ENCODE data around the gene OSCAR.

Gene OSCAR, protein sequence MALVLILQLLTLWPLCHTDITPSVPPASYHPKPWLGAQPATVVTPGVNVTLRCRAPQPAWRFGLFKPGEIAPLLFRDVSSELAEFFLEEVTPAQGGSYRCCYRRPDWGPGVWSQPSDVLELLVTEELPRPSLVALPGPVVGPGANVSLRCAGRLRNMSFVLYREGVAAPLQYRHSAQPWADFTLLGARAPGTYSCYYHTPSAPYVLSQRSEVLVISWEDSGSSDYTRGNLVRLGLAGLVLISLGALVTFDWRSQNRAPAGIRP

DNA sequence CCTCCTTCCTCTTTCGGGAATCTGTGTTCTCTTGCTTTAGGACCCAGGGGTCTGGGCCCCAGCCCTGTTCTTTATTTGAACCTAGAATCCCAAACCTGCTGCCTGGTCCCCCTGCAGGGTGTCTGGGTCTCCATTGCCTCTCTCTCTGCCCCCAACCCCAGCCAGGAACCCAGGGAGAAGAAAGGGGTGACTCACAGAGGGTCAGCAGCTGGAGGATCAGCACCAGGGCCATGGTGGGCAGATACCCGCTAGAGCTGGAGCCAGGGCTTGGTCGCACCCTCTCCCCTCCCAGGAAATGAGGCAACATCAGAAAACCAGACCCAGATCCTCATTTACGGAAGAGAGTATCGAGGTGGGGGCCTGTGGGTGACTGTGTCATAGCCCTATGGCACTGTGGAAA is at the start of gene OSCAR:
TSS of gene OSCAR (minus strand) at position 243 of the 400 bp plus-strand sequence. CDS start at position 232, 11 bp downstream.
- no peak for DNase-seq (ENCODE audit: low spot score)

DNA sequence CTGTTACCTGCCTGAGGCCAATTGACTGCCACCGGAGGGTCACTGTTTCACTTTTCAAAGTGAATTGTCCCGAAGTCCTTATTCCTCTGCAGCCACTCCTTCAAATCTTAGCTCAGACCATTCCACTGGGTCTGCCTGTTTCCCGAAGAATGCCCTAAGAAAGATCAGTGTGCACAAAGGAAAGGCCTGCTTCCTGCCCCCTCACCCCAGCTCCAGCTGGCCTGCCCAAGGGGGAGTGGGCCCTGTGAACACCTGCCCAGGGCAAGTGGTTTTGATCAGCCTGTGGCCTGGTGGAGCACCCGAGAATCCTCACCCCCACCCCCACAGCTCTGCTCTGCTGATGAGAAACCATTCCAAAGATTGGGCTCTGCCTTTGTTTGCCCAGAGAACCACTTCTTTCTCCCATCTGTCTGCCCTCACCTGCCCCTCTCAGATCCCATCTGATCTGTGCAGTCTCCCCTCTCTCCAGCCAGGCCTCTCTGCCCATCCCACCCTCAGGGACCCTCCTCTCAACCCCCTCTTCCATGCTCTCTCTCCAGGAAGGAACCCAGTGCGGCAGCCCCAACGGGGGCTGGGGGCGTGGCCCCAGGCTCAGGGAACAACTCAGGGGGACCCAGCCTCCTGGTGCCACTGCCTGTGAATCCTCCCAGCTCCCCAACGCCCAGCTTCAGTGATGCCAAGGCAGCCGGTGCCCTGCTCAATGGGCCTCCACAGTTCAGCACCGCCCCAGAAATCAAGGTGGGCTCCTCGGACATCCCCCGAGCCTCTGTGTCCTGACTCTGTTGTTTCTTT is 48.6 kb upstream of the OSCAR start:
- no peak for DNase-seq (ENCODE audit: low spot score)

DNA sequence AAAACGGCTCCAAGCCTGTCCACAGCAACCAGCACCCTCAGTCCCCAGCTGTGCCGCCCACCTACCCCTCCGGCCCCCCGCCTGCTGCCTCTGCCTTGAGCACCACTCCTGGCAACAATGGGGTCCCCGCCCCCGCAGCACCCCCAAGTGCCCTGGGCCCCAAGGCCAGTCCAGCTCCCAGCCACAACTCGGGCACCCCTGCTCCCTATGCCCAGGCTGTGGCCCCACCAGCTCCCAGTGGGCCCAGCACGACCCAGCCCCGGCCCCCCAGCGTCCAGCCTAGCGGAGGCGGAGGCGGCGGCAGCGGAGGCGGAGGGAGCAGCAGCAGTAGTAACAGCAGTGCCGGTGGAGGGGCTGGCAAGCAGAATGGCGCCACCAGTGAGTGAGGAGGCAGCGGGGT is 47.6 kb upstream of the OSCAR start:
- DNase-seq (ENCODE audit: low spot score) = no peak

DNA sequence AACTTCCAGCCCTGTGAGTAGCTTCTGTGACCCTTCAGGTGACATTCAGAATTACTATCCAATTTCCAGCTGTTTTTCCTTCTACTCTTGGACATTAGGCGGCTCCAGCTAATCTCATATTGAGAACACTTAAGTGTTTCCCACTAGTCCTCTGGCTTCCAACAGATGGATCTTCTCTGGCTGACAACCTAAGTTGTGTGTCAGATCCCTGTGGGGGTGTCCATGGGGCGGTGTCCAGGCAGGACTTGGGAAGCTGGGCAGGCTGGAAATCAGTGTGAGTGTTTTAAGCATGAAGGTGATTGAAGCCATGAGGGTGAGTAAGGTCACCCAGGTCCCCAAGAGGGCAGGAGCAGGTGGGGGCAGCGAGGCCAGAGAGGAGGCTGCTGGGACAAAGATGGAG is 47.1 kb upstream of the OSCAR start:
- no peak for DNase-seq (ENCODE audit: low spot score)

DNA sequence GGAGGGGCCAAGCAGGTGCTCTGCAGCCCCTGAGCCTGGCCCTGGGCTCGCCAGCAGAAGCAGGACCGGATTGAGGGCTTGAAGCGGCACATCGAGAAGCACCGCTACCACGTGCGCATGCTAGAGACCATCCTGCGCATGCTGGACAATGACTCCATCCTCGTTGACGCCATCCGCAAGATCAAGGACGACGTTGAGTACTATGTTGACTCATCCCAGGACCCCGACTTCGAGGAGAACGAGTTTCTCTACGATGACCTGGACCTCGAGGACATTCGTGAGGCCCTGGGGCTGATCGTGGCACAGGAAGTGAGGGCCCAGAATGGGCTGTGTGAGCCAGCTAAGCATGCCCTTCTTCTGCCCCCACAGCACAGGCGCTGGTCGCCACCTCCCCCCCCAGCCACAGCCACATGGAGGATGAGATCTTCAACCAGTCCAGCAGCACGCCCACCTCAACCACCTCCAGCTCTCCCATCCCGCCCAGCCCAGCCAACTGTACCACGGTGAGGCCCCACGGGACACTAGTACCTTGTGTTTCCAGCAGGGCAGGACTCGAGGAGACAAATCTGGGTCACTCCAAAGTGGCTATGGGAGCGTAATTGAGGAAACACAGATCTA is 45.0 kb upstream of the OSCAR start:
- no peak for DNase-seq (ENCODE audit: low spot score)

DNA sequence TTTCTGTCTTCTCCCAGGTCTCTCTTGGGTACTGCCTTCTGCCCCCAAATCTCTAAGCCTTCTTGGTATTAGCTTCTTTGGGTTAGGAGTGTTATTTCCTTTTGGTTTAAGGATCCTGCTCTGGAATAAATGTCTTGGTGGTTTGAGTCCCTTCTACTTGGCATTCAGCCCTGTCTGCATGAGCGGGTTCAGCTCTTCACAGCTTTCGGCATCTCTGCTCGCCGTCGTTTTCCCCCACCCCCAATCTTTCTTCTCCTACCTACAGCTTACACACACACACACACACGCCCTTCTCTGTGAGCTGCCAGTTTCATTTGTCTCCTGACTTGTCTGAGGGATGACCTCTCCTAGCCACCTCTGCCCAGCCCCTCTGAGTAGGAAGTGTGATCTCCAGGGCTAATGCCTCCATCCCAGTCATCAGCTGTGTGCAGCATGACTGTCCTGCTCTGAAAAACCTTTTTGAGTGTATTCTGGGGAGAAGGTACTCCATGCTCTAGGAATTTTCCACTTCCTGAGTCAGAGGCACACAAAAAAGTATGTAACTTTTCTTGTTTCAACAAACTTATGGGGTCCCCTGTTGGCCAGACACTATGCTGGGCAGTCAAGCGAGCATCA is 41.7 kb upstream of the OSCAR start:
- DNase-seq (ENCODE audit: low spot score) = no peak

DNA sequence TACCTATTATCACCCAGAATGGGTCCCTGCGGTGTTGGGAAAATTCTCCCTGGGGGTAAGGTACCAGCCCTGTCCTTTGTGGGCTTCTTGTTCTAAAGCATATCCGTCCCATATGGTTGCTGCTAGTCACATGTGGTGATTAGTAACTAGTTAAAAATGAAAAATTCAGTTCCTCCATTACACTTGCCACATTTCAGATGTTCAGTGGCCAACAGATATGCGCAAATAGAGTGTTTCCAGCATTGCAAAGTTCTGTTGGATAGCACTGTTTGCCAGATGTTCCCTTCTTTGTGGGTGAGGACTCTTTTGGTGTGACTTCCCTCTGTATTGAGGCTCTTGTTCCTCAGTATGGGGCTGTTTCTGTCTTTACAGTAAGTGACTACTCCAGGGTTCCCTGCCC is 40.8 kb upstream of the OSCAR start:
- no peak for DNase-seq (ENCODE audit: low spot score)

DNA sequence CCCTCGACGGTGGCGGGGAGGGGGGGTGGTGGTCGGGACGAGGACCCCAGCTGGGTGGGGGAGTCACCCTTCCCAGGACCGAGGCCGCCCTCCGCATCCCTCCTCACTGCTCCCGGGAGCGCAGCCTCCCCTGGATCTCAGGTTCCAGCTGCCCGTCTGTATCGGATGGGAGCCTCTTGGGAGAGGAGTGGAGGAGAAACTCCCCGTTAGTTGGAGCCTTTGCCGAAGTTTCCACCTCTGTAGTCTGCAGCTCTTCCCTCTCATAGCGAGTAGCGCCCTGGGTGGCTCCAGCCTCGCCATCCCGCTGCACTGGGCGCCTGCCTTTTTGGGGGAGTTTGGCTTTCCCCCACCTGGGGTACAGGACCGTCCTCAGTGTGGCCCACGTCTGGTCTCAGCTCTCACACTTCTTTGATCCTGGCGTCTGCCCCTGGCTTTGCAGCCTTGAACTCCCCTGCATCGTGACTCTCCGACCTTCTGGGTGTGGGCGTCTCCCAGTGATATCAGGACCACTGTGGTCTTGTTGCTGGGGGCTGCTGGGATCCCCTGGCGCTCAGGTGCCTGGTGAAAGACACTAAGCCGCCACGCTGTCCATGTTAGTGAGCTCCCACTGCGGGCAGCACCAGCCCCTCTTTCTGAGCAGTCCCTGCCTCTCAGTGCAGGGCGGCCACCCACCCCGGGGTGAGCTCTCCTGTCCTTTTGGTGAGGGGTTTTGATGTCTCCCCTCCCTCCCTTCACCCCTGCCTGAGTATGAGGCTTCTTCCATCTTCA is 38.1 kb upstream of the OSCAR start:
- DNase-seq (ENCODE audit: low spot score) = no peak

DNA sequence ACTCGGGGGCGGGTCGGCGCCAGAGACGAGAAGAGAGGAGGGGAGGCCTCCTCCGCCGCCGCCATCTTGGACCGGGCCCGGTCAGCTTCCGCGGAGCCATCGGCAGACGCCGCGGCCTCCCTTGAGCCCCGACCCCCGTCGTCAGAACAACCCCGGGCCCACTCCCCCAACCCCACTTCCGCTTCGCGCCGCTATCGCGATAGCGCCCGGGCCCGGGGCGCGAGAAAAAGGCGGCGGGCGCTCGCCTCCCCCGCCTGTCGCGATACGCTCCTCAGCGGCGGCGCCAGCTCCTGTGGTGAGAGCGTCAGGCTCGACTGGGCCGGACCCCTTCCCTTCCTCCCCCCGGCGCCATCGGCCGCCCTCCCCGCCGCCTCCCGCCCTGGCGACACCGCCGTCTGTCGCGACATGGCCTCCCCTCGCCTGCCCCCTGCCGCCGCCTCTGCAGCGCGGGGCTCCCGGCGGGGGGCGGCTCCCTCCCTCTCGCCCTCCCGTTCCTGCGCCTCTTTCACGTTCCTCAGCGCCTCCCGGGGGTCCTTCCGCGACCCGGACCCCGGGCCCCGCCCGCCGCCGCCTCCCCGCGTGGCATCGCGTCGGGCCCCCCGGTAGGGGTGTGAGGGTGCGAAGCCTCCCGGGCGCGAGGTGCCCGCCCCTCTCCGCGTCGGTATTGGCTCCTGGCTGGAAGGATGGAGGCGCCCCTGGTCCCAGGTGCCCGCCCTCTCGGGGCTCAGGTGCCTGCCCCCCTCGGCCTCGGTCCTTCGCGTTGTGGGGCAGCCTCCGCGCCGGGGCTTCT is 37.3 kb upstream of the OSCAR start, which contains the start of gene CNOT3:
TSS of gene CNOT3 (plus strand) at position 64 of the 790 bp plus-strand sequence. CDS start 5,217 bp downstream, outside the sequence.
- DNase-seq (ENCODE audit: low spot score) = peak; percentile 56

DNA sequence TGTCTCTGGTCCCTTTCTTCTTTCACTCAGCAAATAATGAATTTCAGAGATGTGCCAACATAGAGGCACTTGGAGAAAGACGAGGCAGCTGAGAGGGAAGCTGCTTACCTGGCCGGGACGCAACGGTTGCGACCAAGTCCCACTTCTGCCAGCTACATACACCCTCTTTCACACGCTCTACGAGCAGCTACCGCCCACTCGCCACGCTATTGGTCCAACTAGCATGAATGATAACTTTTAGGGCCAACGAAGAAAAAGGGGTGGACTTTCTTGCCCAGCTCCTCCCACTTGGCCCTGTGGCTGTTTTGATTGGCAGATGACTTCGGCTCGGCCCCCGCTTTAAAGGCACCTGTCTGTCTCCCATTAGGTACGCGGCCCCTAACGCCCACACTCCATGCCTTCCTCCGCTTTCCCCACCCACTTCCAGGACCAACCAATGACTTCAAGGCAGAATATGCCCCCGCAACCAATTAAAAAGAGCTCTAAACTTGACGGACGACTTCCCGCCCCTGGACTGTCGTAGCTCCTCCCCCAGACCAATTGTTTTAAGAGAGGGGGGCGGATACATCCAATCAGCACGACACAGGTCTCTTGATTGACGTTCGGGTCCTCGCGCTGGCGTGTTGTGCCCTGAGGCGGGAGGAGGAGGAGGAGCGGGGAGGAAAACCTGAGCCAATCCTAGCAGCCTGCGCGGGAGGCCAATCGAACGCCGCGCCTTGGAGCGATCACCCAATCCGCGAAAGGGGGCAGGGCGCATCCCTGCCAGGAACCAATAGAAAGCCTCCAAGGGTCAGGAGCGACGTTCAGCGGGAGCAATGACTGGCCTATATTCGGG is 36.5 kb upstream of the OSCAR start:
- DNase-seq (ENCODE audit: low spot score) = peak; percentile 94

DNA sequence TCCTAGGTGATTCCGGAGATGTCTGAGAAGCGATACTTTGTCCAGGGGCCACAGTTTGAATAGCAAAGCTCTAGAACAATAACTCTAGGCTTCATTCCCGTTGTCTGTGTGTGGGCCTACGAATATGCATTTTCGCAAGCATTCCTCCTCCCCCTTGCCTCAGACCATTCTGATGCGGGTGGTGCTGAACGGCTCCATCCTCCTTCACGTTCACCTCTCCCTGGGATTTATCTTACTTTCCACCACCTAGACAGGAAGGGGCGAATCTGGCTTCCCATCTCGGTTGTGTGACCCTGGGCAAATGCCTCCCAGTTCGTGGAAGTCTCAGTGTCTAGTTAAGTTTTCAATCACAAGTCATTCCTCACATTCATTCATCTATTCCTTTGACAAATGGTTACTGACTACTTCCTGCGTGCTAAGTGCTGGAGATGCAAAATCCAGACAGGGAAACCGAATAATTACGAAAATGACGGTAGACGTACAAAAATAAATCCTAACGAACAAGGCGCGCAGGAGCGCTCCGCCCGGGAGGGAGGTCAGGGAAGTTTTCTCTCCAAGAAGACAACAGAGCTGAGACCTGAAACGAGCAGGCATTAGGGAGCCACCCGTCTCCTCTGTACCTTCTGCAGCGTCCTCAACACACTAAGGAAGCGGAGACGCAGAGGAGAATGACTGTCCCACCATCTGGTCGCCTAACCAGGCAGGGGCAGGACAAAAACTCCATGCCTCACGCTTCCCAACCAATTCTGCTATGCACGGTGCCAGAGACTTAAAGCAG is 35.7 kb upstream of the OSCAR start:
- DNase-seq (ENCODE audit: low spot score) = no peak

DNA sequence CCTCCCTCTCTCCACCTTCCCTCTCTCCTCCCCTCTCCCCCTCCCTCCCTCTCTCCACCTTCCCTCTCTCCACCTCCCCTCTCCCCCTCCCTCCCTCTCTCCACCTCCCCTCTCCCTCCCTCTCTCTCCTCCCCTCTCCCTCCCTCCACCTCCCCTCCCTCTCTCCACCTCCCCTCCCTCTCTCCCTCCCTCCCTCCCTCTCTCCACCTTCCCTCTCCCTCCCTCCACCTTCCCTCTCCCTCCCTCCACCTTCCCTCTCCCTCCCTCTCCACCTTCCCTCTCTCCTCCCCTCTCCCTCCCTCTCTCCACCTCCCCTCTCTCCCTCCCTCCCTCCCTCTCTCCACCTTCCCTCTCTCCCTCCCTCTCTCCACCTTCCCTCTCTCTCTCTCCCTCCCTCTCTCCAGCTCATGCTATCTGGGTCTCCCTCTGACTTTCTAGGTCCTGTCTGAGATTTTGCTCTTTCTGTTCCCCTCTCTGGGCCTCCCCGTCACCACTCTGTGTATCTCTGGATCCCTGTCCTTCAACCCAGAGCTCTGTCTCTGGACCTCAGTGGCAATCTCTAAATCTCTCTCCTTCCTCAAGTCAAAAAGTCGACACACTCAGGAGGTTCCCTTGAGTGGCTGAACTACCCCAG is 33.5 kb upstream of the OSCAR start:
- no peak for DNase-seq (ENCODE audit: low spot score)

DNA sequence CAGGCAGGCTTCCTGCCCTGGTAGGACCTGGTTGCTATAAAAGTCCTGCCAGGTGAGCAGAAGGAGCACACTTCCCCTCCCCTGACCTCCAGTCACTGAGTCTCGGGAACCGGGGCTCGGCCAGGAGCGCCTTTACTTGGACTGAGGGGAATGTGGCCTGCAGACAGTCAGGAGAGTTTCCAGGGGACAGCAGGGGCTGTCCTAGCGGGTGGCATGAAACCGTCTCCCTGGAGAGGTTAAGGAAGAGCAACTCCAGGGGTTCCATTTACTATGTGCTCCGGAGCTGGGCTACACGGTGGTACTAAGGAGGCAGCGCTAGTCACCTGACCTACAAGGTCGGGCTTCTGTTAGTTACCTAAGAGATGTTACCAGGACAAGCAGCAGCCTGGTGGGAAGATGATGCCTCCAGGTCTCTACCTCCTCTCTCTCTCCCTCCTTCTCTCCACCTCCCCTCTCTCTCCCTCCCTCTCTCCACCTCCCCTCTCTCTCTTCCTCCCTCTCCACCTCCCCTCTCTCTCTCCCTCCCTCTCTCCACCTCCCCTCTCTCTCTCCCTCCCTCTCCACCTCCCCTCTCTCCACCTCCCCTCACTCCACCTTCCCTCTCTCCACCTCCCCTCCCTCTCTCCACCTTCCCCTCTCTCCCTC is 32.8 kb upstream of the OSCAR start:
- no peak for DNase-seq (ENCODE audit: low spot score)

DNA sequence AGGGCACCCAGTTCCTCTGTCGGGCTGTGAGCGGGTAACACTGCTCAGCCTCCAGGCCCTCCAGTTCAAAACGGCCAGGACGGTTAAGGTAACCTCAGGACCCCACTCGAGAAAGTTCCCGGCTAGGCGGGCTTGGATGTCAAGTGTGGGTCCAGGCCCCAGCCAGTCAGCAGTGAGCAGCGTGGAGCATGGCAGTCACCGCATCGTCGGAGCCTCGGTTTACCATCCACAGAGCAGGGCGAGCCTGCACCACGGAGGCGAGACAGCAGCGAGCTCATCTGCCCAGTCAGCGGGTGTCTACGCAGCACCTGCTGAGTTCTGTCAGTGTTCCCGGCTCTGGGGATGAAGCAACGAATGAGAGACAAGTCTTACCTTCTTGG is 29.0 kb upstream of the OSCAR start:
- no peak for DNase-seq (ENCODE audit: low spot score)

DNA sequence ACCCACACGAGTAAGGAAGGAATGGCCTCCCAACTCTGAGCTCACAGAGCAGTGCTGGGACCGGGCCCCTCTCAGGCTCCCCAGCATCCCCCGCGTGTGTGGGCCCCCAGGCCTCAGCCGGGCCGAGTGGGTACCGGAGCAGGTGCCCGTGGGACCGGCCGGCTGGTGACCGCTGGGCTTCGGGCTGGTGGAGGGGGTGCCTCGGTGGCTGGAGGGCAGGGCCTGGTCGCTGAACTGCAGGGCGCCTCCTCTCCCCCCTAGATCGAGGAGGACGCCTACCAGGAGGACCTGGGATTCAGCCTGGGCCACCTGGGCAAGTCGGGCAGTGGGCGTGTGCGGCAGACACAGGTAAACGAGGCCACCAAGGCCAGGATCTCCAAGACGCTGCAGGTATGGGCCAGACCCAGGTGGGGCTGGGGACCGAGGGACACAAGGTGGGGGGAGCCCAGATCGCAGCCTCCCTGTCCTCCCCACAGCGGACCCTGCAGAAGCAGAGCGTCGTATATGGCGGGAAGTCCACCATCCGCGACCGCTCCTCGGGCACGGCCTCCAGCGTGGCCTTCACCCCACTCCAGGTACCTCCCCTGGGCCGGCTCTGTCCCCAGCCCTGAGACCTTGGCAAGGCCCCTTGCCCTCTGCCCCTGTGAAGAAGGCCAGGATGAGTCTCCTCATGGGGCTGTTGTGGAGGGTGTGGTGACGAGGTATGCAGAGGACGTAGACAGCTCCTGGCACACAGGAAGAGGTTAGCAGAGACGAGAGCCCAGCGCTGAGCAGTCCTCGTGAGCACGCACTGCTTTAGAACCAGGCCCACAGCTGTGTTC is 28.4 kb upstream of the OSCAR start:
- DNase-seq (ENCODE audit: low spot score) = no peak

DNA sequence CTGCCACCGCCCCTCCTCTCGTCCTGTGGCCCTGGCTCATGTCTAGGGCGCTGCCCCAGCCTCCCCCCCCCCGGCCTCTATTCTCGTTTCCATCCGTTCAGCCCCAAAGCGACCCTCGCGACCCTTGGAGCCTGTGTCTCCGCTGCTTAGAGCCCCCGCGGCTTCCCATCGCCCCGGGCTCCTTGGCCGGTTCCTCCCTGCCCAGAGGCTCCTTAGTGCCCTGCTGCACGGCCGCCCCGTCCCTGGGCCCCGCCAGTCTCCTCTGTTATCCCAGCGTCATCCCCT is 27.8 kb upstream of the OSCAR start:
- no peak for DNase-seq (ENCODE audit: low spot score)

DNA sequence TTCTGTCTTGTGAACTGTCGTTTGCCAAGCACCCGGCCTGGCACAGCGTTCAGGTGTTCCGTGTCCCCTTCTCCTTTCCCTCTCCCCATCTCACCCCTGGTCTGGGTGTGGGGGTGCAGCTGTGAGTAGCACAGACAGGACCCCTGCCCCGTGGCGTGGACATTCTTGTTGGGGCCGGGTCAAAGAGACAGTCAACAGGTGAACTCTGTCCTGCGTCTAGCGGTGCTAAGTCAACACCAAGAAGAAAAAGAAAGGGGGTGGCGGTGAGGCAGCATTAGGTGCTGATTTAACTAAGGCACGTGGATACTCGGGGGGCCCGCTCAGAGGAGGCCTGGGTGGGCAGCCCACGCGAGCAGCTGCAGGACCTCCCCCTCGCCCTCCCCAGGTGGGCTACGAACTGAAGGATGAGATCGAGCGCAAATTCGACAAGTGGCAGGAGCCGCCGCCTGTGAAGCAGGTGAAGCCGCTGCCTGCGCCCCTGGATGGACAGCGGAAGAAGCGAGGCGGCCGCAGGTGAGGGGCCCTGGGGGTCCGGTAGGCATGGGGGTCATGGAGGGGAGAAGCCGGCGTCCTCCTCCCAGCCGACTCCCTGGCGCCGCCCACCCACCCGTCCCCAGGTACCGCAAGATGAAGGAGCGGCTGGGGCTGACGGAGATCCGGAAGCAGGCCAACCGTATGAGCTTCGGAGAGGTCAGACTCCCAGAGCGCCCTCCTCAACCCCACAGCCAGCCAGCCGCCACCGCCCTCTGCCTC is 27.3 kb upstream of the OSCAR start:
- no peak for DNase-seq (ENCODE audit: low spot score)
